ENCODE measurements around the gene PXT1. TPM values are rescaled to one million over a fixed set of nuclear protein-coding genes. Genes with fewer than 3 reads are reported as not detected.

The PXT1 gene
- polyA plus RNA-seq, 4 donors, result 0.08 to 0.11 TPM; not detected in 2

DNA sequence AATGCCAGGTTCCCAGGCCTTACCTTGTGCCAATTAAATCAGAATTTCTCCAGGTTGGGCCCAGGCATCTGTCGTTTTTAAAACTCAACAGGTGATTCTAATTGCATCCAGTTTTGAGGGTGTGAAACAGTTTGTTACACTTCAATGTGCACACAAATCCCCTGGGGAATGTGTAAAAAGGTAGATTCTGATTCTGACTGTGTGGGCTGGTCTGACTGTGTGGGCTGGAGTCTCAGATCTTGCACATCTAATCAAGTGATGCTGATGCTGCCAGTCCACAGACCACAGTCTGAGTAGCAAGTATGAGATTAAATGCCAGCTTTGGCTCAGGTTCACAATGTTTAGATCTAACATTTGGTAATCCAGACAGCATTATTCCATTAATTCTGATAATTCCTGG lies 42.7 kb downstream of the PXT1 start:
- DNase-seq (ENCODE audit: low read depth in 4 of 4, low spot score in 2 of 4), result no peak

- DNase-seq (ENCODE audit: low read depth in 4 of 4, low spot score in 2 of 4), result no peak
These were observed 50.0 kb downstream of the PXT1 start for GRCh38 chr6:36392621-36393020.

DNA sequence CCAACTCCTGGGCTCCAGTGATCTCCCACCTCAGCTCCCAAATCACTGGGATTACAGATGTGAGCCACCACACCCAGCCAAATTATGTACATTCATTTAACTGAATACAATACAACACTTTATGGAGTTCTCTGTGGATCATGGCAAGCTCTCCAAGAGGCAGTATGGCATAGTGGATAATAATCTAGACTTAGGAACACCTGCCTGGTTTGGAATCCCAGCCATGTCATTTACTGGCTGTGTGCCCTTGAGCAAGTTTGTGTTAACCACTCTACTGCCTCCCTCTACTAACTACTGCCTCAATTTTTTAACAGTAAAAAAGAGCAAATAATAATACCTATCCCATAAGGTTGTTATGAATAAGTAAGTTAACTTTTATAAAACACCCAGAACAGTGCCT lies 53.3 kb downstream of the PXT1 start:
- no peak for DNase-seq (ENCODE audit: low read depth in 4 of 4, low spot score in 2 of 4)

DNA sequence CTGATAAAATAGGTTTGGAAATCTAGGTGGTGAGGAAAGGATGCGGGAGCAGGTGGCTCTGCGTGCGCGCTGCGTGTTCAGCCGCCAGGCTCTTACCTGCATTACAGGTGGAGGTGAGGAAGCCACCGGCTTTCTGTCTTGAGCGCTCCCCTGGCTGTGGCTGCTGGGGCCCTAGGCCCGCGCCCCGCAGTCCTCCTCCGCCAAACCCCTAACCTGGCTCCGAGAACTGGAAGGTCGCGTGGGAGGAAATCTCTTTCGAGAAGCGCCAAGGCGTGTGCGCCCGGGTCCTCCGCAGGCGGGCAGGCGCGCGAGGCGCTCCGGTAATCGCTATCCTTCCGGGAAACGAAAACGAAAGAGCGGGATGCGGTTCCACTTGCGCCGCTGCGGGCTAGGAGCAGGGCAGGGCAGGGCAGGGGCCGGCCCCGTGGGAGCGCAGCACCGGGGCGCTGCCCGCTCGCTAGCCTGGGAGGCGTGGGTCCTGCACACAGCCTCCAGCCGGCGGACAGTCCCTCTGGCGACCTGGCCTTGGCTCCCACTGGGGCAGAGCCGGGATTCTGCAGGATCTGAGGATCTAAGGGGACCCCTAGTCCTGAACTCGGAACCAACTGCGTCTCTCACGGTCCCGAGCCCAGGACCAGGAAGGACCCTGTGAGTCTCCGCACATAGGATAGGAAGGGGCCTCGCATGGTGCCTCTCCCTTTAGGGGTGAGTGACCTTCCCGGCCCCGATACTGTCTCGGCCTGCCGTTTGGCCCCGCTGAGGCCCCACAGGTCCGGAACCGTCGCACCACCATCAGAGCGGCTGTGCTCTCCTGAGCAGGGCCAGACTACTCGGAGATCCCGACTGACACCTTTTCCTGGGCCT lies 55.0 kb downstream of the PXT1 start, which contains the start of gene ETV7:
Gene ETV7 (minus strand): TSS at position 230 of the 864 bp plus-strand sequence. CDS start 128 bp downstream, at position 102.
- peak in 1 of 4 donors; percentile 17 for DNase-seq (ENCODE audit: low read depth in 4 of 4, low spot score in 2 of 4)

GRCh38 chr6:36386495-36387439 lies 55.9 kb downstream of the PXT1 start:
- DNase-seq (ENCODE audit: low read depth in 4 of 4, low spot score in 2 of 4), result peak in 3 of 4 donors; percentile 18 to 24 (median 19)

- no peak for DNase-seq (ENCODE audit: low read depth in 4 of 4, low spot score in 2 of 4)
These were observed 58.6 kb downstream of the PXT1 start for GRCh38 chr6:36384095-36384494.

GRCh38 chr6:36383606-36384005 lies 59.0 kb downstream of the PXT1 start:
- DNase-seq (ENCODE audit: low read depth in 4 of 4, low spot score in 2 of 4), result no peak

- no peak for DNase-seq (ENCODE audit: low read depth in 4 of 4, low spot score in 2 of 4)
These were observed 59.7 kb downstream of the PXT1 start for GRCh38 chr6:36382976-36383375.

GRCh38 chr6:36381502-36382389 lies 60.9 kb downstream of the PXT1 start:
- no peak for DNase-seq (ENCODE audit: low read depth in 4 of 4, low spot score in 2 of 4)

- no peak for DNase-seq (ENCODE audit: low read depth in 4 of 4, low spot score in 2 of 4)
These were observed 62.5 kb downstream of the PXT1 start for GRCh38 chr6:36380166-36380565.

DNA sequence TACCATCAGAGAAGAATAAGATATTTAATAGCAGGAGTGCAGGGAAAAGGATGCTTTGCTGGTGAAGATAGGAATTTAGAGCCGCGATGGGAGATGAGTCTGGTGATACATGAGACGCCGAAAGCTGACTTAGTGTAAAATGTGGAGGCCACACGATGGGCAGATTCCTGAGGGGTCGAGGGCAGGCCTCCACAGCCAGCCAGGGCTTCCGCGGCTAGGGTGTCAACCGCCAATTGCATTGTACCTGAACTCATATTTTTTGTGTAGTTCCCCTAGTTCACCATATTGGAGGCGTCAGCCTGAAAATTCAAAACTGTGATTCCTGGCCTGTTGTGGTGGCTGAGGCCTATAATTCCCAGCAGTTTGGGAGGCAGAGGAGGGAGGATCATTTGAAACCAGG lies 63.7 kb downstream of the PXT1 start:
- DNase-seq (ENCODE audit: low read depth in 4 of 4, low spot score in 2 of 4), result no peak

- DNase-seq (ENCODE audit: low read depth in 4 of 4, low spot score in 2 of 4), result no peak
These were observed 64.3 kb downstream of the PXT1 start for GRCh38 chr6:36378243-36378920.

- no peak for DNase-seq (ENCODE audit: low read depth in 4 of 4, low spot score in 2 of 4)
These were observed 65.1 kb downstream of the PXT1 start for GRCh38 chr6:36377594-36377993.

- no peak for DNase-seq (ENCODE audit: low read depth in 4 of 4, low spot score in 2 of 4)
These were observed 65.9 kb downstream of the PXT1 start for GRCh38 chr6:36376742-36377141.

- no peak for DNase-seq (ENCODE audit: low read depth in 4 of 4, low spot score in 2 of 4)
These were observed 66.5 kb downstream of the PXT1 start for GRCh38 chr6:36376183-36376582.

DNA sequence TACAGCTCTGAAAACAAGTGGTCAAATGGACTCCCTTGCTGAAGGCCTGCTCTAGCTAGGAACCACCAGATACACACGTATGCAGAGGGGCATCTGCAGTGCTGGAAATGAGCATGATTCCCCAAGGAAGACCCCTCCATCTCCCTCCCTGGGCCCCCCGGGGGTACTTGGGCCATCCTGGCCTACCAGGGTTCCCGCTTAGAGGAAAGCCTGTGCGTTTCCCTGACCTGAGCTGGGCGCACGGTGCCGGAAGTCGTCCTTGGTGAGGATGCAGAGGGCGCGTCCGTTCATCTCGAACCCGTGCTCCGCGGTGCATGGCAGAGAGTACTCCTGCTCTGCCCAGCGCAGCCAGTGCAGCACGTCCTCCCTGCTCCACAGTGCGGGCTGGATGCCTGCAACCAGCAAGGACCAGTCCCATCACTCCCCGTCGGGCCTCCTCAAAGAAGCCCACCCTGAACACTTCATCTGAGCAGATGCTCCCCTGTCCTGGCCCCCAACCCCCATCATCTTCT lies 67.0 kb downstream of the PXT1 start:
- no peak for DNase-seq (ENCODE audit: low read depth in 4 of 4, low spot score in 2 of 4)

DNA sequence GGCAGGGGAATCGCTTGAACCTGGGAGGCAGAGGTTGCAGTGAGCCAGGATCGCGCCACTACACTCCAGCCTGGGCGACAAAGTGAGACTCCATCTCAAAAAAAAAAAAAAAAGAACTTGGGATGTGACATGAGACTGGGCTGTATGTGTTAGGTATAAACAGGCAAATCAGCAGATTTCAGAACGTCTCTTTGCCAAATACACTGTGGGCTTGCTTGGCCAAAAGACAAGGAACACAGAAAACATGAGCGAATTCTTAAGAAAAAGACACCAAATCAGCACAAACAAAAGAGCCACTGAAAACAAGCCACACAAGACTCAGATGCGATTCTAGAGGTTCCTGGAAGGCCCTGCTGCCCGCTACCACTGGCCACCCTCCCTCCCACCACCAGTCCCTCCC lies 67.7 kb downstream of the PXT1 start:
- no peak for DNase-seq (ENCODE audit: low read depth in 4 of 4, low spot score in 2 of 4)

GRCh38 chr6:36374194-36374593 lies 68.5 kb downstream of the PXT1 start:
- no peak for DNase-seq (ENCODE audit: low read depth in 4 of 4, low spot score in 2 of 4)

GRCh38 chr6:36373368-36374019 lies 69.2 kb downstream of the PXT1 start:
- no peak for DNase-seq (ENCODE audit: low read depth in 4 of 4, low spot score in 2 of 4)

Data from left renal cortex interstitium (tissue), 4 donors.